Naive B cell (primary cell): ENCODE data around the gene EFHD1. TPM values are rescaled to one million over a fixed set of nuclear protein-coding genes. Genes with fewer than 3 reads are reported as not detected.
"Not testable (repeated sequence)": the region's sequence is repeated elsewhere in the genome, so short reads cannot be mapped to it uniquely, and the experiment has no call there.

Experiments used
- ATAC-seq, 2 donors: fragments of 150-1000 bp; cut with Tn5 transposase; 2 replicates each; pipeline ENCODE4 v1.10.0; 2021; ENCODE audit warnings: low read depth in 2 of 2, mild to moderate bottlenecking in 2 of 2, moderate library complexity in 2 of 2
- DNase-seq: peaks from one replicate; pipeline ENCODE4 v3.0.0; 2022
- H3K27ac Mint-ChIP-seq, 6 donors: one replicate each; pipeline ENCODE4 v1.8.0; 2020 to 2022; ENCODE audit warnings: mild to moderate bottlenecking in 6 of 6, mixed read lengths in 6 of 6, moderate library complexity in 5 of 6, inconsistent platforms in 2 of 6
- H3K27me3 Mint-ChIP-seq, 3 donors: one replicate each; pipeline ENCODE4 v1.8.0; 2021 to 2022; ENCODE audit warnings: mixed read lengths in 3 of 3, mild to moderate bottlenecking in 1 of 3
- H3K36me3 Mint-ChIP-seq, 2 donors: one replicate each; pipeline ENCODE4 v1.8.0; 2020 to 2022; ENCODE audit warnings: mixed read lengths in 2 of 2, inconsistent platforms in 1 of 2, mild to moderate bottlenecking in 1 of 2
- H3K4me1 Mint-ChIP-seq, 3 donors: one replicate each; pipeline ENCODE4 v1.8.0; 2020 to 2022; ENCODE audit warnings: mixed read lengths in 3 of 3, inconsistent platforms in 1 of 3, mild to moderate bottlenecking in 1 of 3, moderate library complexity in 1 of 3
- H3K4me3 Mint-ChIP-seq, 8 donors: one replicate each; pipeline ENCODE4 v1.8.0; 2020 to 2022; ENCODE audit warnings: mild to moderate bottlenecking in 8 of 8, mixed read lengths in 8 of 8, moderate library complexity in 8 of 8, inconsistent platforms in 2 of 8
- H3K9me3 Mint-ChIP-seq, 7 donors: one replicate each; pipeline ENCODE4 v1.8.0; 2020 to 2022; ENCODE audit warnings: mixed read lengths in 7 of 7, mild to moderate bottlenecking in 5 of 7, inconsistent platforms in 2 of 7, moderate library complexity in 1 of 7
- polyA plus RNA-seq, 6 donors: library from polyadenylated mRNA; unstranded; fragments of 300-500 nt; fragmentation: Illumina TruSeq; gene quantifications; one replicate each; pipeline ENCODE4 v1.2.3, GENCODE V29; 2021; ENCODE audit warnings: low read depth in 6 of 6

The EFHD1 gene
- polyA plus RNA-seq, 6 donors from 2014 or later = not detected

DNA sequence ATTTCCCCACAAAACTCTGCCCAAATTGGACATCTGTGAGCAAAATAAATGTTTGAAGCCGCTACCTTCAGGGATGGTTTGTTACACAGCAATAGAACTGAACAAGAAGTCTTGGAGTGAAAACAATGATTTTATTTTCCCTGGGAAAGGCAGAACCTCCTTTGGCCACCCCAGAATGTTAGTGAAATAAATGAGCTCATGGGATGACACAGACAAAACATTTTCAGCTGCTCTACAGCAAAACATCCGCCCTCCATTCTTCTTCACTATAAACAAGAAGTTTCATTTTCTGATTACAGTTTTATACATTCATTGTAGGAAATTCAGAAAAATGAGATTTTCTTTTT is 4.3 kb upstream of the EFHD1 start:
- peaks cover 27 to 43% (median 34%) of the 10 kb centered on the region in 3 donors for H3K27me3 Mint-ChIP-seq
- no peak for DNase-seq
- peaks cover 0 to 8% (median 6%) of the 10 kb centered on the region in 3 donors for H3K4me1 Mint-ChIP-seq
- H3K27ac Mint-ChIP-seq = no peak overlapping the region
- H3K9me3 Mint-ChIP-seq = no peaks in the 10 kb centered on the region
- no peak for ATAC-seq
- no peaks in the 10 kb centered on the region for H3K36me3 Mint-ChIP-seq
- H3K4me3 Mint-ChIP-seq = no peak overlapping the region

GRCh38 chr2:232632229-232632903 is 1.0 kb upstream of the EFHD1 start:
- Mint-ChIP-seq H3K4me3 (peak overlapping the region; percentile 19 to 77 (median 56)), H3K9me3 (peaks cover 0 to 3% (median 0%) of the 10 kb centered on the region in 7 donors), H3K4me1 (peaks cover 0 to 12% (median 6%) of the 10 kb centered on the region in 3 donors), H3K27ac (no peak overlapping the region), H3K36me3 (no peaks in the 10 kb centered on the region), H3K27me3 (peaks cover 36 to 66% (median 43%) of the 10 kb centered on the region in 3 donors)
- ATAC-seq (no peak), DNase-seq (no peak)

DNA sequence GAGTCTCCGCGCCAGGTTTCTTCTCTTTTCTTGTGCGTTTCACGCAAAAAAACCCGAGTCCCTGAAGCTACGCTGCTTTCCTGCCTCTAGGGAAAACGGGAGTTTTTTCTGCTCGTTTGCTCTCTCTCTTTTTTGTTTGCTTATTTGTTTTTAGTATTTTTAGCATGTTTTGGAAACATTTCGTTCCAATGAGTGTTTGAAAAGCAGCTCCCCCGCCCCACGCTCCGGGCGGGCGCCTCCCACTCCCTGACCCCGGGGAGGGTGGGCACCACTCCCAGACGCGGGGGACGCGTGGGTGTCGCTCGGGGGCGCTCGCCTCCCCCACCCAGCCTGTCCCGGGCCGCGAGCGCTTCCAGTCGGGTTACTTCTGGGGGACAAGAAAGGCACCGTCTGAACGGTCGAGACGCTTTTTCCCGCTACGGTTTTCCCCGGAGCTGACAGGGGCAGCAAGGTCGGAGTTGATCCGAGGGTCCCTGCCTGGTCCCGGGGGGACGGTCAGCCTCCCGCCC is 446 bp upstream of the EFHD1 start:
- Mint-ChIP-seq H3K27me3 (peaks cover 36 to 70% (median 45%) of the 10 kb centered on the region in 3 donors), H3K27ac (no peak overlapping the region), H3K36me3 (no peaks in the 10 kb centered on the region), H3K4me1 (peaks cover 0 to 12% (median 6%) of the 10 kb centered on the region in 3 donors), H3K9me3 (peaks cover 0 to 3% (median 0%) of the 10 kb centered on the region in 7 donors), H3K4me3 (peak overlapping the region; percentile 19 to 77 (median 56))
- no peak for DNase-seq
- peak; percentile 7 to 24 for ATAC-seq

- DNase-seq = no peak
- H3K27ac Mint-ChIP-seq = no peak overlapping the region
- no peaks in the 10 kb centered on the region for H3K36me3 Mint-ChIP-seq
- peaks cover 0 to 3% (median 0%) of the 10 kb centered on the region in 7 donors for H3K9me3 Mint-ChIP-seq
- peak overlapping the region; percentile 35 to 79 (median 59) for H3K4me3 Mint-ChIP-seq
- ATAC-seq = no peak
- H3K4me1 Mint-ChIP-seq = peaks cover 0 to 12% (median 6%) of the 10 kb centered on the region in 3 donors
- H3K27me3 Mint-ChIP-seq = peaks cover 44 to 80% (median 46%) of the 10 kb centered on the region in 3 donors
Measured at GRCh38 chr2:232634206-232635150, 1.1 kb downstream of the EFHD1 start.

DNA sequence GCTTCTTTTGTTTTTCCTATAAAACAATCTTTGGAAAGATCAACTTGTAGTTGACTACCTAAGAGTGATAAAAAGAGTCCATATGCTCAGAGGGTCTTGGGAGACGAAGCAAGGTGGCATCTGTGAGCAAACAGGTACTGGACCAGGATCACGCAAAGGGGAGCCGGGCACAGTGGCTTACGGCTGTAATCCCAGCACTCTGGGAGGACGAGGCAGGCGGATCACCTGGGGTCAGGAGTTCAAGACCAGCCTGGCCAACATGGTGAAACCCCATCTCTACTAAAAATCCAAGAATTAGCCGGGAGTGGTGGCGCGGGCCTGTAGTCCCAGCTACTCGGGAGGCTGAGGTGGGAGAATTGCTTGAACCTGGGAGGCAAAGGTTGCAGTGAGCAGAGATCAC is 2.0 kb downstream of the EFHD1 start:
- H3K4me3 Mint-ChIP-seq = peak overlapping the region in 6 of 8 donors; percentile 24 to 77 (median 56)
- peaks cover 49 to 79% (median 55%) of the 10 kb centered on the region in 3 donors for H3K27me3 Mint-ChIP-seq
- H3K36me3 Mint-ChIP-seq, DNase-seq, H3K9me3 Mint-ChIP-seq, ATAC-seq, H3K27ac Mint-ChIP-seq: not testable (repeated sequence)
- H3K4me1 Mint-ChIP-seq = peaks cover 0 to 12% (median 6%) of the 10 kb centered on the region in 3 donors

DNA sequence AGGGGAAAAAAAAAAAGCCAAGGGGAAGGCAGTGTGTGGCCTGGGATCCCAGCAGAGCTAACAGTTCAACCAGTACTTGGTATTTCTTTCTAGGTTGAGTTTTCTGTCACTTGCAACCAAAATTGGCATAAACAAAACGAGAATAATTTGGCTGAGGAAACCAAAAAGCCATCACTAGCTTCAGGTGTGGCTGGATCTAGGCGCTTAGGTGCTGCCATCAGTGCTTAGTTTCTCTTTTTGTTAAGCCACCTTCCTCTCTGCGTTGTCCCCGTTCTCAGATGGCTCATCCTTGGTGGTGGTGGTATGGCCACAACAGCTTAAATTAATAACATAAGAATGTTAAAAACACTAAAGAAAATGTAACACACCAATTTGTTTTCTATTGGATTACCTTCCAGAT is 2.4 kb downstream of the EFHD1 start:
- Mint-ChIP-seq H3K27ac (no peak overlapping the region), H3K36me3 (no peaks in the 10 kb centered on the region), H3K9me3 (peaks cover 0 to 3% (median 0%) of the 10 kb centered on the region in 7 donors), H3K4me3 (peak overlapping the region in 1 of 8 donors; percentile 1), H3K27me3 (peaks cover 49 to 81% (median 59%) of the 10 kb centered on the region in 3 donors), H3K4me1 (peaks cover 0 to 12% (median 6%) of the 10 kb centered on the region in 3 donors)
- ATAC-seq = no peak
- DNase-seq = no peak

DNA sequence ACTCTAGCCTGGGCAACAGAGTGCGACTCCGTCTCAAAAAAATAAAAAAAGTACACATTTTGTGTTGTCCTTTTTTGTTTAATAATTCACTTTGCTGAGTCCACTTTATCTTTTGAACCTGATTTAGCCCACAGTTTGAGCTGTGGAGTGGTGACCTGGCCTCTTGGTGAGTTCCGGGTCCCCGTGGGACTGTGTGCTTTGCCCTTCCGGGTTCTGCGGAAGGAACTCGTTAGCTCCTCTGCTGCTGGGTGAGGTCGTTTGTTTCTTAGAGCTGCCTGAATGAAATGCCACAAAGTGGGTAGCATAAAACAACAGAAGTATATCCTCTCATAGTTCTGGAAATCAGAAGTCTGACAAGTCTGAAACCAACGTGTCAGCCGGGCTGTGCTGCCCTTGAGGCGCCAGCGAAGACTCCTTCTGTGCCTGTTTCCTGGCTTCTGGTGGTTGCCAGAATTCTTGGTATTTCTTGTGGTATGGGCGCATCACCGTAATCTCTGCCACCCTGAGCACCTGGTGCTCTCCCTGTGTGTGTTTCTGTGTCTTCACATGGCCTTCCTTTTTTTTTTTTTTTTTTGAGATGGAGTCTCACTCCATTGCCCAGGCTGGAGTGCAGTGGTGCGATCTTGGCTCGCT is 3.5 kb downstream of the EFHD1 start:
- Mint-ChIP-seq H3K36me3 (no peaks in the 10 kb centered on the region), H3K4me3 (no peak overlapping the region), H3K4me1 (peaks cover 0 to 12% (median 6%) of the 10 kb centered on the region in 3 donors), H3K27me3 (peaks cover 51 to 75% (median 55%) of the 10 kb centered on the region in 3 donors), H3K9me3 (peaks cover 0 to 3% (median 0%) of the 10 kb centered on the region in 7 donors), H3K27ac (no peak overlapping the region)
- ATAC-seq (no peak), DNase-seq (no peak)

- peak overlapping the region in 1 of 6 donors; percentile 6 for H3K27ac Mint-ChIP-seq
- ATAC-seq = no peak
- peaks cover 0 to 4% (median 0%) of the 10 kb centered on the region in 3 donors for H3K4me1 Mint-ChIP-seq
- peaks cover 0 to 3% (median 0%) of the 10 kb centered on the region in 7 donors for H3K9me3 Mint-ChIP-seq
- peaks cover 41 to 73% (median 46%) of the 10 kb centered on the region in 3 donors for H3K27me3 Mint-ChIP-seq
- DNase-seq = no peak
- no peaks in the 10 kb centered on the region for H3K36me3 Mint-ChIP-seq
- H3K4me3 Mint-ChIP-seq = no peak overlapping the region
Measured at GRCh38 chr2:232637866-232638583, 4.6 kb downstream of the EFHD1 start.

GRCh38 chr2:232641153-232641848 is 7.9 kb downstream of the EFHD1 start:
- no peaks in the 10 kb centered on the region for H3K36me3 Mint-ChIP-seq

GRCh38 chr2:232643147-232643425 is 9.7 kb downstream of the EFHD1 start:
- no peak for DNase-seq
- Mint-ChIP-seq H3K4me3 (no peak overlapping the region), H3K9me3 (no peaks in the 10 kb centered on the region), H3K27ac (peak overlapping the region in 1 of 6 donors; percentile 4), H3K4me1 (no peaks in the 10 kb centered on the region), H3K36me3 (no peaks in the 10 kb centered on the region), H3K27me3 (peaks cover 19 to 56% (median 42%) of the 10 kb centered on the region in 3 donors)
- no peak for ATAC-seq

More at GRCh38 chr2:232641153-232641848, 7.9 kb downstream of the EFHD1 start:
- DNase-seq (no peak), ATAC-seq (no peak)
- no peak overlapping the region for H3K4me3 Mint-ChIP-seq
- H3K4me1 Mint-ChIP-seq = no peaks in the 10 kb centered on the region
- H3K27me3 Mint-ChIP-seq = peaks cover 29 to 68% (median 50%) of the 10 kb centered on the region in 3 donors
- H3K27ac Mint-ChIP-seq = no peak overlapping the region
- no peaks in the 10 kb centered on the region for H3K9me3 Mint-ChIP-seq

DNA sequence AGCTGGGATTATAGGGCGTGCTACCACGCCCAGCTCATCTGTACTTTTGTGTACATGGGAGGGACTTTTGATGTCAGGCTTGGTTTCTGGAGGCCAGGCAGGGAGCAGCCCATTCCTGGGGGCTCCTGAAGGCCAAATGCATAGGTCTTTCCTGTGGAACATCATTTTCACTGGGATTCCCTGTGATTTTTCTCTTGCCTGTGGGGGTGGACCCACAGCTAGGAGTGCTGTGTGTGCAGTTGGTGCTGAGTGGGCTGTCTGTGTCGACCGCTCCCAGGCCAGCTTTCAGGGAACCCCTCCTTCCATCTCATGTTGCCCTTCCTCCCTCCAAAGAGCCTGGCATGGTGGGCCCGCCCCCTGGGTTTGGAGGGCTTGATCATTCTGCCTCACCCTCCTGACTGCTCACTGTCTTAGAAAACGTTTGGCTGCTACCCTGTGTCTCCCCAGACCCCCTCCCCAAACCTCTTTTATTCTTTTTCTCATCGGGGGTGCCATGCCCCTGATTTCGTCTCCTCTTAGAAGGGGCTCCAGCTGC is 10.5 kb downstream of the EFHD1 start:
- DNase-seq = no peak
- no peak overlapping the region for H3K27ac Mint-ChIP-seq

DNA sequence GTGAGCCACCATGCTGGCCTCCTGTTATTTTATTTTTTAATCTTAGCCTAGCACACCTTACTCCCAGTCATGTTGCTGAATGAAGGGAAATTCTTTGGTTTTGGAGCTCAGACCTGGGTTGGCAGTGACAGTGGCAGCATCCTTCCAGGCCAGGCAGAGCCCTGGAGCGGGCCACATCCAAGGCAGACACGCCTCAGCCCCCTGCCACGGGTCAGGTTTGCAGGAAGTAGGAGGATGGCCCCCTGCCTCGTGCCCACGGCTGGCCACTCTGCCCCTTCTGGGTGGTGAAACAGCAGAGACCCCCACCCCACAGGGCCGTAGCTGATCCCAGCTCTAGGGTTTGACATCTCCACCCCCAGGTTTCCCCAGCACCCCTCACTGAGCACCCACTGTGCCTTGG is 11.7 kb downstream of the EFHD1 start:
- DNase-seq (no peak), ATAC-seq (no peak)
- Mint-ChIP-seq H3K27ac (no peak overlapping the region), H3K9me3 (no peaks in the 10 kb centered on the region), H3K36me3 (no peaks in the 10 kb centered on the region), H3K4me3 (no peak overlapping the region), H3K27me3 (peaks cover 10 to 46% (median 27%) of the 10 kb centered on the region in 3 donors), H3K4me1 (no peaks in the 10 kb centered on the region)

More for the DNA sequence above, 10.5 kb downstream of the EFHD1 start:
- H3K9me3 Mint-ChIP-seq = no peaks in the 10 kb centered on the region
- H3K36me3 Mint-ChIP-seq = no peaks in the 10 kb centered on the region
- no peaks in the 10 kb centered on the region for H3K4me1 Mint-ChIP-seq
- peaks cover 19 to 55% (median 34%) of the 10 kb centered on the region in 3 donors for H3K27me3 Mint-ChIP-seq
- ATAC-seq = no peak
- H3K4me3 Mint-ChIP-seq = no peak overlapping the region
